IMR-90 (cell line): Measurements from ENCODE around the gene HTT-AS. TPM values are rescaled to one million over a fixed set of nuclear protein-coding genes. Genes with fewer than 3 reads are reported as not detected.

Experiments used
- ATAC-seq: fragments of 200-7000 bp; cut with Tn5 transposase; 2 replicates; pipeline ENCODE4 v1.9.1; 2020; ENCODE audit warnings: low read depth, mild to moderate bottlenecking, moderate library complexity
- BruUV-seq: library from RNA; stranded (reverse); fragments of 400-500 nt; replicated peaks from 2 replicates; lab custom pipeline; 2021; lab: Mats Ljungman, UMichigan
- CTCF ChIA-PET: fragments of 300-600 bp; formaldehyde crosslinking; extraction: SDS; loops from one replicate; lab custom pipeline; 2021; ENCODE audit warnings: antibody characterized with exemption; lab: Yijun Ruan, JAX
- POLR2A ChIA-PET: fragments of 300-600 bp; sonication (Branson Sonifier 250); formaldehyde crosslinking; loops from one replicate; lab custom pipeline; 2022; ENCODE audit warnings: antibody characterized with exemption; ENCODE audit not compliant: unreplicated experiment; lab: Charles Lee
- DNase-seq: peaks from one replicate; pipeline ENCODE4 v3.0.0; 2013
- H2AFZ ChIP-seq: replicated peaks from 2 replicates; pipeline ENCODE3; 2013; ENCODE audit warnings: low read length, mild to moderate bottlenecking; ENCODE audit not compliant: poor library complexity
- H2AK5ac ChIP-seq: 2 replicates; pipeline ENCODE4 v1.6.1; 2013; ENCODE audit warnings: low read depth, low read length, inconsistent platforms
- H2AK9ac ChIP-seq: replicated peaks from 2 replicates; pipeline ENCODE3; 2013; ENCODE audit warnings: mild to moderate bottlenecking, low read depth, low read length, moderate library complexity; ENCODE audit not compliant: poor library complexity
- H2BK120ac ChIP-seq: 2 replicates; pipeline ENCODE4 v1.6.1; 2013; ENCODE audit warnings: low read depth, low read length, inconsistent platforms
- H2BK15ac ChIP-seq: 3 replicates; pipeline ENCODE4 v1.6.1; 2013; ENCODE audit warnings: low read depth, low read length, inconsistent platforms
- H2BK20ac ChIP-seq: 2 replicates; pipeline ENCODE4 v1.6.1; 2013; ENCODE audit warnings: low read depth, mild to moderate bottlenecking, inconsistent platforms, low read length, moderate library complexity
- H2BK5ac ChIP-seq: 2 replicates; pipeline ENCODE4 v1.6.1; 2013; ENCODE audit warnings: mild to moderate bottlenecking, low read depth, low read length, inconsistent platforms; ENCODE audit not compliant: poor library complexity, severe bottlenecking
- H3K14ac ChIP-seq: replicated peaks from 2 replicates; pipeline ENCODE4 v1.6.1; 2013; ENCODE audit warnings: low read depth, low read length, inconsistent platforms
- H3K18ac ChIP-seq: 2 replicates; pipeline ENCODE4 v1.6.1; 2013; ENCODE audit warnings: low read depth, low read length, control low read depth
- H3K23ac ChIP-seq: 2 replicates; pipeline ENCODE4 v1.6.1; 2013; ENCODE audit warnings: low read depth, low read length, inconsistent platforms
- H3K27ac ChIP-seq: 2 replicates; pipeline ENCODE4 v1.5.1; 2013; ENCODE audit warnings: mild to moderate bottlenecking, control low read depth, low read length; ENCODE audit not compliant: insufficient read depth
- H3K27me3 ChIP-seq: 2 replicates; pipeline ENCODE4 v1.6.1; 2013; ENCODE audit warnings: low read length; ENCODE audit not compliant: control insufficient read depth, insufficient read depth
- H3K36me3 ChIP-seq: 2 replicates; pipeline ENCODE4 v1.6.1; 2013; ENCODE audit warnings: low read length, mixed read lengths; ENCODE audit not compliant: control insufficient read depth, insufficient read depth
- H3K4ac ChIP-seq: 2 replicates; pipeline ENCODE4 v1.6.1; 2013; ENCODE audit warnings: low read depth, low read length, inconsistent platforms
- H3K4me1 ChIP-seq: 2 replicates; pipeline ENCODE4 v1.6.1; 2013; ENCODE audit warnings: low read length, mixed read lengths; ENCODE audit not compliant: control insufficient read depth, insufficient read depth
- H3K4me2 ChIP-seq: 2 replicates; pipeline ENCODE4 v1.6.1; 2013; ENCODE audit warnings: low read depth, mild to moderate bottlenecking, control low read depth, low read length, moderate library complexity
- H3K4me3 ChIP-seq: 2 replicates; pipeline ENCODE4 v1.5.1; 2013; ENCODE audit warnings: low read depth, mild to moderate bottlenecking, control low read depth, low read length, moderate library complexity; ENCODE audit not compliant: insufficient read depth
- H3K56ac ChIP-seq: 2 replicates; pipeline ENCODE4 v1.6.1; 2013; ENCODE audit warnings: low read length, inconsistent platforms; ENCODE audit not compliant: insufficient read depth; ENCODE audit errors: extremely low read depth
- H3K79me1 ChIP-seq, 2 experiments: 2 replicates each; pipeline ENCODE4 v1.6.1; 2013; ENCODE audit warnings: low read length in 2 of 2, inconsistent platforms in 1 of 2, low read depth in 1 of 2
- H3K9ac ChIP-seq: 2 replicates; pipeline ENCODE4 v1.6.1; 2013; ENCODE audit warnings: low read depth, low read length, control low read depth
- H3K9me1 ChIP-seq: 2 replicates; pipeline ENCODE4 v1.6.1; 2013; ENCODE audit warnings: low read length, inconsistent platforms; ENCODE audit not compliant: insufficient read depth
- H3K9me3 ChIP-seq: 2 replicates; pipeline ENCODE4 v1.6.1; 2013; ENCODE audit warnings: low read length; ENCODE audit not compliant: control insufficient read depth, insufficient read depth
- H4K20me1 ChIP-seq: 2 replicates; pipeline ENCODE4 v1.6.1; 2013; ENCODE audit warnings: low read length, inconsistent platforms; ENCODE audit not compliant: insufficient read depth
- H4K5ac ChIP-seq: 2 replicates; pipeline ENCODE4 v1.6.1; 2013; ENCODE audit warnings: mild to moderate bottlenecking, low read depth, low read length, control low read depth
- H4K8ac ChIP-seq, 2 experiments: 2 replicates each; pipeline ENCODE4 v1.6.1; 2013; ENCODE audit warnings: low read depth in 2 of 2, low read length in 2 of 2, control low read depth in 1 of 2, inconsistent platforms in 1 of 2
- H4K91ac ChIP-seq: 2 replicates; pipeline ENCODE4 v1.6.1; 2013; ENCODE audit warnings: low read depth, low read length, inconsistent platforms; ENCODE audit not compliant: insufficient read depth
- BHLHE40 ChIP-seq: fragments of 150-350 bp; IDR thresholded peaks from 2 replicates; pipeline ENCODE4 v1.6.1; 2016; ENCODE audit warnings: mild to moderate bottlenecking, low read depth, low read length
- MAFK ChIP-seq: IDR thresholded peaks from 2 replicates; pipeline ENCODE4 v1.6.1; 2012; ENCODE audit warnings: low read depth, low read length, improper control_type of control experiment
- MAZ ChIP-seq: IDR thresholded peaks from 2 replicates; pipeline ENCODE4 v1.6.1; 2012; ENCODE audit warnings: low read depth, mild to moderate bottlenecking, low read length, improper control_type of control experiment, moderate library complexity, borderline replicate concordance
- NFE2L2 ChIP-seq: fragments of 150-350 bp; IDR thresholded peaks from 2 replicates; pipeline ENCODE4 v1.6.1; 2016; ENCODE audit warnings: low read depth, mild to moderate bottlenecking, low read length
- RAD21 ChIP-seq: IDR thresholded peaks from 2 replicates; pipeline ENCODE4 v1.6.1; 2012; ENCODE audit warnings: low read length, improper control_type of control experiment
- RCOR1 ChIP-seq: IDR thresholded peaks from 2 replicates; pipeline ENCODE4 v1.6.1; 2012; ENCODE audit warnings: mild to moderate bottlenecking, low read length, improper control_type of control experiment; ENCODE audit not compliant: insufficient replicate concordance
- RFX5 ChIP-seq: IDR thresholded peaks from 2 replicates; pipeline ENCODE4 v1.8.0; 2012; ENCODE audit warnings: low read depth, mild to moderate bottlenecking, low read length, moderate library complexity
- SMC3 ChIP-seq: fragments of 150-350 bp; IDR thresholded peaks from 2 replicates; pipeline ENCODE4 v1.6.1; 2016; ENCODE audit warnings: low read depth, mild to moderate bottlenecking, antibody characterized with exemption, low read length, moderate library complexity
- whole genome bisulfite sequencing, 2 experiments: methylation state at CpG; one replicate each; pipeline versions ENCODE4 v1.1.5 to v1.1.7; 2013; ENCODE audit warnings: missing lambda C conversion rate in 2 of 2; ENCODE audit not compliant: insufficient read length in 1 of 2; ENCODE audit errors: extremely low coverage in 2 of 2; 5-methylcytosine and 5-hydroxymethylcytosine counted together
- dilution Hi-C: fragments of 300-500 bp; cut with HindIII; formaldehyde crosslinking; loops from one replicate; pipeline ENCODE4 v1.14.3; 2018; ENCODE audit warnings: low sequenced_read_pairs; ENCODE audit not compliant: unreplicated experiment
- in situ Hi-C: fragments of 300-500 bp; cut with MboI; formaldehyde crosslinking; loops from 3 replicates; pipeline ENCODE4 v1.14.3; 2019; ENCODE audit warnings: low sequenced_read_pairs, inconsistent platforms, mixed read lengths
- intact Hi-C: fragments of 100-400 bp; cut with micrococcal nuclease; formaldehyde crosslinking; loops from 2 replicates; pipeline ENCODE4 v1.10.0; 2022
- polyA plus RNA-seq, 3 experiments: library from polyadenylated mRNA; depleted of rRNA; stranded (reverse); fragments of >200 nt; gene quantifications; 2 replicates each; pipeline ENCODE4 v1.2.3, GENCODE V29; 2012; ENCODE audit warnings: low replicate concordance in 1 of 3
- total RNA-seq: library from RNA; depleted of rRNA; stranded (reverse); fragments of >200 nt; gene quantifications from 2 replicates; pipeline ENCODE4 v1.2.3, GENCODE V29; 2012
- TF ChIP-seq, protein P1 (sequence below): fragments of 150-350 bp; IDR thresholded peaks from 2 replicates; pipeline ENCODE4 v1.6.1; 2017; ENCODE audit warnings: mild to moderate bottlenecking, antibody characterized with exemption, low read length, low read depth

Gene HTT-AS
- total and polyA plus RNA-seq, 2 of the 4 experiments (the other 2 are of a cell fraction): not detected

DNA sequence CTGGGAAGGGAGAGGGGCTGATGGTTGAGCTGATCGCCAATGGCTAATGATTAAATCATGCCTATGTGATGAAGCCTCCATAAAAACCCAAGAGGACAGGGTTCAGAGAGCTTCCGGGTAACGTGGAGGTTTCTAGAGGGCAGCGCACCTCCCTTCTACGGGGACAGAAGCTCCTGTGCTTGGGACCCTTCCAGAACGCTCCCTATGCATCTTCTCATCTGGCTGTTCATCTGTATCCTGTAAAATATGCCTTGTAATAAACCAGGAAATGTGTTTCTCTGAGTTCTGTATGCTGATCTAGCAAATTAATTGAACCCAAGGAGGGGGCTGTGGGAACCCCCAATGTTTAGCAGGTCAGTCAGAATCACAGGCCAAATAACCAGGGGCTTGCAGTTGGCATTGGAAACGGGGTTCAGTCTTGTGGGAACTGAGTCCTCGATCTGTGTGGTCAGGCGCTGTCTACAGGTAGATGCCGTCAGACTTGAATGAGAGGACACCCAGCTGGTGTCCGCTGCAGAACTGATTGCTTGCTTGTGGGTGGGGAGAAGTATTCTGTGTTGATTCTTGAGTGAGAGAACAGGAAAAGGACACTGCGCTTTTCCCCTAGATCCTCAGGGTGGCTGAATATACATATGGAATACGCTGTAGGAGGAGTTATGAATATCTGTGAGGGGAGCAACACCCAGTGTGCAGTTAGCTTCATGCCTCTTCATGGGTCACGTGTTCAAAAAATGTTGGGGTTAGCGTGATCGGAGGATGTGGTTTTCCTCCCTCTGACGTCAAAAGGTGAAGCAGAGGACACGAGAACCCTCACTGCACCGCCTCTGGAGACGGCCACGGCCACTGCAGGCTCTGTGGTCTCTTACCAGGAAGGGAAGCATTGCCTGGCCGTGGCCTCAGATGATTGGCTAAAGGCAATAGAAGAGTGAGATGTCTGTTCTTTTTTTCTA lies 29.2 kb downstream of the HTT-AS start:
- WGBS, 2 experiments: 86% methylated on average over 5 of the region's 22 CpGs; no CpG with 5 or more reads in 1 of the 2 experiments
- no peaks in the 10 kb centered on the region for H4K20me1 ChIP-seq
- H4K91ac ChIP-seq: no peak overlapping the region
- no peak overlapping the region for H3K4me2 ChIP-seq
- peak overlapping the region; percentile 1 for H2AFZ ChIP-seq
- H3K4me1 ChIP-seq: peaks cover 2% of the 10 kb centered on the region; the same call in 1 of the 2 replicates
- H3K27ac ChIP-seq: no peak overlapping the region
- no peaks in the 10 kb centered on the region for H3K79me1 ChIP-seq
- H3K18ac ChIP-seq: no peak overlapping the region
- ChIA-PET CTCF (no interaction called here), POLR2A (no interaction called here)
- H4K5ac ChIP-seq: no peak overlapping the region
- no peak overlapping the region for H2BK5ac ChIP-seq
- H3K27me3 ChIP-seq: peaks cover 5% of the 10 kb centered on the region
- no peaks in the 10 kb centered on the region for H3K36me3 ChIP-seq
- no peak overlapping the region for H4K8ac ChIP-seq
- no peak overlapping the region for H2BK15ac ChIP-seq
- peak; percentile 74 for DNase-seq
- H3K14ac ChIP-seq: no peak overlapping the region
- H2BK120ac ChIP-seq: no peak overlapping the region
- no peak for ATAC-seq
- no peak overlapping the region for H3K56ac ChIP-seq
- no TSS peak for BruUV-seq
- no peak overlapping the region for H3K23ac ChIP-seq
- no peak overlapping the region for H3K4me3 ChIP-seq
- H2AK9ac ChIP-seq: peak overlapping the region; percentile 11
- H3K9me3 ChIP-seq: no peaks in the 10 kb centered on the region
- no peak overlapping the region for H3K9ac ChIP-seq
- H3K9me1 ChIP-seq: no peaks in the 10 kb centered on the region
- H2AK5ac ChIP-seq: 0 out of 2 replicates have a peak overlapping the region, but pooled peaks have one; percentile 12
- in situ Hi-C loops (loop anchor here (25.0 kb wide), 1 partner anchor 283 kb away; the partner anchor contains the start of gene TNIP2), dilution Hi-C loops (no loop called here), intact Hi-C loops (no loop called here)
- TF ChIP-seq RCOR1 (no peak), BHLHE40 (no peak), MAZ (no peak), MAFK (0 out of 2 replicates have a peak, but pooled peaks have one; percentile 10), SMC3 (no peak), RAD21 (no peak), RFX5 (no peak), NFE2L2 (no peak)
- TF ChIP-seq, protein P1, sequence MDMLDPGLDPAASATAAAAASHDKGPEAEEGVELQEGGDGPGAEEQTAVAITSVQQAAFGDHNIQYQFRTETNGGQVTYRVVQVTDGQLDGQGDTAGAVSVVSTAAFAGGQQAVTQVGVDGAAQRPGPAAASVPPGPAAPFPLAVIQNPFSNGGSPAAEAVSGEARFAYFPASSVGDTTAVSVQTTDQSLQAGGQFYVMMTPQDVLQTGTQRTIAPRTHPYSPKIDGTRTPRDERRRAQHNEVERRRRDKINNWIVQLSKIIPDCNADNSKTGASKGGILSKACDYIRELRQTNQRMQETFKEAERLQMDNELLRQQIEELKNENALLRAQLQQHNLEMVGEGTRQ: peak; percentile 61
- no peak overlapping the region for H2BK20ac ChIP-seq
- no peak overlapping the region for H3K4ac ChIP-seq
